IMR-90 (cell line): Measurements from ENCODE around the gene MYO9B. TPM values are rescaled to one million over a fixed set of nuclear protein-coding genes. Genes with fewer than 3 reads are reported as not detected.

Experiments used
- ATAC-seq: fragments of 200-7000 bp; cut with Tn5 transposase; 2 replicates; pipeline ENCODE4 v1.9.1; 2020; ENCODE audit warnings: low read depth, mild to moderate bottlenecking, moderate library complexity
- BruUV-seq: library from RNA; stranded (reverse); fragments of 400-500 nt; replicated peaks from 2 replicates; lab custom pipeline; 2021; lab: Mats Ljungman, UMichigan
- CTCF ChIA-PET: fragments of 300-600 bp; formaldehyde crosslinking; extraction: SDS; loops from one replicate; lab custom pipeline; 2021; ENCODE audit warnings: antibody characterized with exemption; lab: Yijun Ruan, JAX
- POLR2A ChIA-PET: fragments of 300-600 bp; sonication (Branson Sonifier 250); formaldehyde crosslinking; loops from one replicate; lab custom pipeline; 2022; ENCODE audit warnings: antibody characterized with exemption; ENCODE audit not compliant: unreplicated experiment; lab: Charles Lee
- DNase-seq: peaks from one replicate; pipeline ENCODE4 v3.0.0; 2013
- H2AFZ ChIP-seq: replicated peaks from 2 replicates; pipeline ENCODE3; 2013; ENCODE audit warnings: low read length, mild to moderate bottlenecking; ENCODE audit not compliant: poor library complexity
- H2AK5ac ChIP-seq: 2 replicates; pipeline ENCODE4 v1.6.1; 2013; ENCODE audit warnings: low read depth, low read length, inconsistent platforms
- H2AK9ac ChIP-seq: replicated peaks from 2 replicates; pipeline ENCODE3; 2013; ENCODE audit warnings: mild to moderate bottlenecking, low read depth, low read length, moderate library complexity; ENCODE audit not compliant: poor library complexity
- H2BK120ac ChIP-seq: 2 replicates; pipeline ENCODE4 v1.6.1; 2013; ENCODE audit warnings: low read depth, low read length, inconsistent platforms
- H2BK15ac ChIP-seq: 3 replicates; pipeline ENCODE4 v1.6.1; 2013; ENCODE audit warnings: low read depth, low read length, inconsistent platforms
- H2BK20ac ChIP-seq: 2 replicates; pipeline ENCODE4 v1.6.1; 2013; ENCODE audit warnings: low read depth, mild to moderate bottlenecking, inconsistent platforms, low read length, moderate library complexity
- H2BK5ac ChIP-seq: 2 replicates; pipeline ENCODE4 v1.6.1; 2013; ENCODE audit warnings: mild to moderate bottlenecking, low read depth, low read length, inconsistent platforms; ENCODE audit not compliant: poor library complexity, severe bottlenecking
- H3K14ac ChIP-seq: replicated peaks from 2 replicates; pipeline ENCODE4 v1.6.1; 2013; ENCODE audit warnings: low read depth, low read length, inconsistent platforms
- H3K18ac ChIP-seq: 2 replicates; pipeline ENCODE4 v1.6.1; 2013; ENCODE audit warnings: low read depth, low read length, control low read depth
- H3K23ac ChIP-seq: 2 replicates; pipeline ENCODE4 v1.6.1; 2013; ENCODE audit warnings: low read depth, low read length, inconsistent platforms
- H3K27ac ChIP-seq: 2 replicates; pipeline ENCODE4 v1.5.1; 2013; ENCODE audit warnings: mild to moderate bottlenecking, control low read depth, low read length; ENCODE audit not compliant: insufficient read depth
- H3K27me3 ChIP-seq: 2 replicates; pipeline ENCODE4 v1.6.1; 2013; ENCODE audit warnings: low read length; ENCODE audit not compliant: control insufficient read depth, insufficient read depth
- H3K36me3 ChIP-seq: 2 replicates; pipeline ENCODE4 v1.6.1; 2013; ENCODE audit warnings: low read length, mixed read lengths; ENCODE audit not compliant: control insufficient read depth, insufficient read depth
- H3K4ac ChIP-seq: 2 replicates; pipeline ENCODE4 v1.6.1; 2013; ENCODE audit warnings: low read depth, low read length, inconsistent platforms
- H3K4me1 ChIP-seq: 2 replicates; pipeline ENCODE4 v1.6.1; 2013; ENCODE audit warnings: low read length, mixed read lengths; ENCODE audit not compliant: control insufficient read depth, insufficient read depth
- H3K4me2 ChIP-seq: 2 replicates; pipeline ENCODE4 v1.6.1; 2013; ENCODE audit warnings: low read depth, mild to moderate bottlenecking, control low read depth, low read length, moderate library complexity
- H3K4me3 ChIP-seq: 2 replicates; pipeline ENCODE4 v1.5.1; 2013; ENCODE audit warnings: low read depth, mild to moderate bottlenecking, control low read depth, low read length, moderate library complexity; ENCODE audit not compliant: insufficient read depth
- H3K56ac ChIP-seq: 2 replicates; pipeline ENCODE4 v1.6.1; 2013; ENCODE audit warnings: low read length, inconsistent platforms; ENCODE audit not compliant: insufficient read depth; ENCODE audit errors: extremely low read depth
- H3K79me1 ChIP-seq, 2 experiments: 2 replicates each; pipeline ENCODE4 v1.6.1; 2013; ENCODE audit warnings: low read length in 2 of 2, inconsistent platforms in 1 of 2, low read depth in 1 of 2
- H3K9ac ChIP-seq: 2 replicates; pipeline ENCODE4 v1.6.1; 2013; ENCODE audit warnings: low read depth, low read length, control low read depth
- H3K9me1 ChIP-seq: 2 replicates; pipeline ENCODE4 v1.6.1; 2013; ENCODE audit warnings: low read length, inconsistent platforms; ENCODE audit not compliant: insufficient read depth
- H3K9me3 ChIP-seq: 2 replicates; pipeline ENCODE4 v1.6.1; 2013; ENCODE audit warnings: low read length; ENCODE audit not compliant: control insufficient read depth, insufficient read depth
- H4K20me1 ChIP-seq: 2 replicates; pipeline ENCODE4 v1.6.1; 2013; ENCODE audit warnings: low read length, inconsistent platforms; ENCODE audit not compliant: insufficient read depth
- H4K5ac ChIP-seq: 2 replicates; pipeline ENCODE4 v1.6.1; 2013; ENCODE audit warnings: mild to moderate bottlenecking, low read depth, low read length, control low read depth
- H4K8ac ChIP-seq, 2 experiments: 2 replicates each; pipeline ENCODE4 v1.6.1; 2013; ENCODE audit warnings: low read depth in 2 of 2, low read length in 2 of 2, control low read depth in 1 of 2, inconsistent platforms in 1 of 2
- H4K91ac ChIP-seq: 2 replicates; pipeline ENCODE4 v1.6.1; 2013; ENCODE audit warnings: low read depth, low read length, inconsistent platforms; ENCODE audit not compliant: insufficient read depth
- CEBPB ChIP-seq: IDR thresholded peaks from 2 replicates; pipeline ENCODE4 v1.6.1; 2012; ENCODE audit warnings: low read depth, low read length, improper control_type of control experiment
- CHD1 ChIP-seq: IDR thresholded peaks from 2 replicates; pipeline ENCODE4 v1.6.1; 2012; ENCODE audit warnings: low read depth, low read length, improper control_type of control experiment
- MXI1 ChIP-seq: IDR thresholded peaks from 2 replicates; pipeline ENCODE4 v1.6.1; 2012; ENCODE audit warnings: low read depth, mild to moderate bottlenecking, low read length, moderate library complexity, borderline replicate concordance
- RAD21 ChIP-seq: IDR thresholded peaks from 2 replicates; pipeline ENCODE4 v1.6.1; 2012; ENCODE audit warnings: low read length, improper control_type of control experiment
- WGBS, 2 experiments: methylation state at CpG; one replicate each; pipeline versions ENCODE4 v1.1.5 to v1.1.7; 2013; ENCODE audit warnings: missing lambda C conversion rate in 2 of 2; ENCODE audit not compliant: insufficient read length in 1 of 2; ENCODE audit errors: extremely low coverage in 2 of 2; 5-methylcytosine and 5-hydroxymethylcytosine counted together
- dilution Hi-C: fragments of 300-500 bp; cut with HindIII; formaldehyde crosslinking; loops from one replicate; pipeline ENCODE4 v1.14.3; 2018; ENCODE audit warnings: low sequenced_read_pairs; ENCODE audit not compliant: unreplicated experiment
- in situ Hi-C: fragments of 300-500 bp; cut with MboI; formaldehyde crosslinking; loops from 3 replicates; pipeline ENCODE4 v1.14.3; 2019; ENCODE audit warnings: low sequenced_read_pairs, inconsistent platforms, mixed read lengths
- intact Hi-C: fragments of 100-400 bp; cut with micrococcal nuclease; formaldehyde crosslinking; loops from 2 replicates; pipeline ENCODE4 v1.10.0; 2022
- polyA plus RNA-seq, 3 experiments: library from polyadenylated mRNA; depleted of rRNA; stranded (reverse); fragments of >200 nt; gene quantifications; 2 replicates each; pipeline ENCODE4 v1.2.3, GENCODE V29; 2012; ENCODE audit warnings: low replicate concordance in 1 of 3
- total RNA-seq: library from RNA; depleted of rRNA; stranded (reverse); fragments of >200 nt; gene quantifications from 2 replicates; pipeline ENCODE4 v1.2.3, GENCODE V29; 2012

MYO9B gene
- total and polyA plus RNA-seq, 2 of the 4 experiments (the other 2 are of a cell fraction) = 61.8 to 77.8 TPM

- ChIA-PET CTCF (interaction anchor here (0.6 kb wide), 1 partner anchor 9 kb away, joined by 8 read pairs; no protein-coding TSS in a partner anchor), POLR2A (no interaction called here)
- peaks cover 17% of the 10 kb centered on the region for H3K9me3 ChIP-seq
- no peak overlapping the region for H2BK15ac ChIP-seq
- H3K4me2 ChIP-seq = no peak overlapping the region
- H3K9ac ChIP-seq = no peak overlapping the region
- ATAC-seq = no peak
- no peak overlapping the region for H3K14ac ChIP-seq
- dilution Hi-C loops = no loop called here
- no TSS peak for BruUV-seq
- H2AK9ac ChIP-seq = no peak overlapping the region
- TF ChIP-seq RAD21 (no peak), CHD1 (no peak), MXI1 (no peak), CEBPB (no peak)
- H3K27ac ChIP-seq = no peak overlapping the region
- H2AK5ac ChIP-seq = no peak overlapping the region
- H2BK20ac ChIP-seq = no peak overlapping the region
- intact Hi-C loops = no loop called here
- in situ Hi-C loops = no loop called here
- no peak overlapping the region for H3K23ac ChIP-seq
- H3K4me1 ChIP-seq = no peaks in the 10 kb centered on the region
- H3K18ac ChIP-seq = no peak overlapping the region
- no peak for DNase-seq
- no peak overlapping the region for H2BK120ac ChIP-seq
- 0 out of 2 replicates have a peak, but pooled peaks cover 5% of the 10 kb centered on the region for H3K9me1 ChIP-seq
- no peak overlapping the region for H2BK5ac ChIP-seq
- H3K4ac ChIP-seq = no peak overlapping the region
- no peak overlapping the region for H4K5ac ChIP-seq
- H4K91ac ChIP-seq = no peak overlapping the region
- no peak overlapping the region for H3K4me3 ChIP-seq
- H3K36me3 ChIP-seq = peaks cover 20% of the 10 kb centered on the region
- H3K56ac ChIP-seq = no peak overlapping the region
- H4K20me1 ChIP-seq = no peaks in the 10 kb centered on the region; the same call in 1 of the 2 replicates
- H4K8ac ChIP-seq = no peak overlapping the region
- no CpG with 5 or more reads among the region's 7 CpGs for WGBS, 2 experiments
- H3K27me3 ChIP-seq = no peaks in the 10 kb centered on the region
- peaks cover 40 to 63% of the 10 kb centered on the region in 2 experiments for H3K79me1 ChIP-seq
- no peak overlapping the region for H2AFZ ChIP-seq
Measured at GRCh38 chr19:17061691-17062090, 13.9 kb upstream of the MYO9B start.
